K562 (cell line): ENCODE measurements around the gene LITAF. TPM values are rescaled to one million over a fixed set of nuclear protein-coding genes. Genes with fewer than 3 reads are reported as not detected.

Source experiments
- ZNF134 ChIP-seq: fragments of 250-450 bp; sonication (Bioruptor Pico); conservative IDR thresholded peaks from 2 replicates; pipeline ENCODE4 v1.4.0; 2020
- polyA plus RNA-seq, 8 experiments: library from polyadenylated mRNA; depleted of rRNA in 4 of 8; stranded (reverse) in 5 of 8; unstranded in 3 of 8; fragments of >200 nt; fragmentation: Nextera tagmentation in 2 of 8; fragmentation: Illumina TruSeq in 1 of 8; extraction: Ambion mirVana in 2 of 8; extraction: Trizol in 1 of 8; gene quantifications; 2 replicates each; pipeline versions ENCODE4 v1.2.1 to v1.2.3, GENCODE V29; 2011 to 2014; ENCODE audit warnings: inconsistent platforms in 1 of 8, missing spikeins in 1 of 8
- total RNA-seq, 7 experiments: library from RNA; depleted of rRNA in 6 of 7; stranded (reverse); fragments of >200 nt in 6 of 7; fragmentation: Illumina TruSeq in 2 of 7; extraction: Trizol in 2 of 7; gene quantifications; 2 replicates each; pipeline versions ENCODE4 v1.2.1 to v1.2.3, GENCODE V29; 2011 to 2021; ENCODE audit warnings: low replicate concordance in 1 of 7
- TF ChIP-seq, protein P1 (sequence below): fragments of 450-650 bp; IDR thresholded peaks from 2 replicates; pipeline ENCODE4 v1.6.1; 2016; ENCODE audit warnings: mild to moderate bottlenecking, moderate library complexity

LITAF gene
- total and polyA plus RNA-seq, 9 of the 15 experiments (the other 6 are each of a cell fraction or from before 2014, with no cell fraction given) = 4.1 to 17.8 (median 11.9) TPM

DNA sequence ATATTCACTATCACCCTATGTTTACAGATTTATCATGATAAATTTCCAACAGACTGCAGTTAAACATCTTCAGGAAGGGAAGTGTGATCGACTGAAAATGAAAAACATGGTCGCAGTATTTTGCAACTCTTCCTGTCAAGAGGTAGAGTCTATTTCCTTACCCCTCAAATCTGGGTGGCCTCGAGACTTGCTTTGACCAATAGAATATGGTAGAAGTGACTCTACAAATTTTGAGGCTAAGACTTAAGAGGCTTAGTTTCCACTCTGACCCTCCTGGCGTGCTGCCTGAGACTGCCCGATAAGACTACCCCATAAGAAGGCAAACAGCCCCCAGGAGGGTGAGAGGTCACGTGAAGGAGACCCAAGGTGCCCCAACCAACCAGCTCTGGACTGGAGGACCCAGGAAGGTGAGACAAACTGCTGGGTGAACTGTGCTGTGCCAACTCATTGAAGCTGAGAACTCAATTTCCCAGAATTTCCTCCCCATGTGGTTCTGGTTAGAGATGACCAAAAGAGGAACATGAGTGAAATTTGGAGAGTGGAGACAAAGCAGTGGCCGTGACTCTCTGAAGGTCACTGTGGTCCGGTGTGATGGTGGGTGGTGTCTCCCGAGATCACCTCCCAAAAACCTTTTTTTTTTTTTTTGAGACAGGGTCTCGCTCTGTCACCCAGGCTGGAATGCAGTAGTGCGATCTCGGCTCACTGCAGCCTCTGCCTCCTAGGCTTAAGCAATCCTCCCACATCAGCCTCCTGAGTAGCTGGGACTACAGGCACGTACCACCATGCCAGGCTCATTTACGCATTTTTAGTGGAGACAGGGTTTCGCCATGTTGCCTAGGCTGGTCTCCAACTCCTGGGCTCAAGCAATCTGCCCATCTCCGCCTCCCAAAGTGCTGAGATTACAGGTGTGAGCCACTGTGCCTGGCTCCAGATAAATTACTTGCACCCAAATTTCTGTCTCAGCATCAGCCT lies 38.2 kb upstream of the LITAF start (continued):
- TF ChIP-seq, protein P1, sequence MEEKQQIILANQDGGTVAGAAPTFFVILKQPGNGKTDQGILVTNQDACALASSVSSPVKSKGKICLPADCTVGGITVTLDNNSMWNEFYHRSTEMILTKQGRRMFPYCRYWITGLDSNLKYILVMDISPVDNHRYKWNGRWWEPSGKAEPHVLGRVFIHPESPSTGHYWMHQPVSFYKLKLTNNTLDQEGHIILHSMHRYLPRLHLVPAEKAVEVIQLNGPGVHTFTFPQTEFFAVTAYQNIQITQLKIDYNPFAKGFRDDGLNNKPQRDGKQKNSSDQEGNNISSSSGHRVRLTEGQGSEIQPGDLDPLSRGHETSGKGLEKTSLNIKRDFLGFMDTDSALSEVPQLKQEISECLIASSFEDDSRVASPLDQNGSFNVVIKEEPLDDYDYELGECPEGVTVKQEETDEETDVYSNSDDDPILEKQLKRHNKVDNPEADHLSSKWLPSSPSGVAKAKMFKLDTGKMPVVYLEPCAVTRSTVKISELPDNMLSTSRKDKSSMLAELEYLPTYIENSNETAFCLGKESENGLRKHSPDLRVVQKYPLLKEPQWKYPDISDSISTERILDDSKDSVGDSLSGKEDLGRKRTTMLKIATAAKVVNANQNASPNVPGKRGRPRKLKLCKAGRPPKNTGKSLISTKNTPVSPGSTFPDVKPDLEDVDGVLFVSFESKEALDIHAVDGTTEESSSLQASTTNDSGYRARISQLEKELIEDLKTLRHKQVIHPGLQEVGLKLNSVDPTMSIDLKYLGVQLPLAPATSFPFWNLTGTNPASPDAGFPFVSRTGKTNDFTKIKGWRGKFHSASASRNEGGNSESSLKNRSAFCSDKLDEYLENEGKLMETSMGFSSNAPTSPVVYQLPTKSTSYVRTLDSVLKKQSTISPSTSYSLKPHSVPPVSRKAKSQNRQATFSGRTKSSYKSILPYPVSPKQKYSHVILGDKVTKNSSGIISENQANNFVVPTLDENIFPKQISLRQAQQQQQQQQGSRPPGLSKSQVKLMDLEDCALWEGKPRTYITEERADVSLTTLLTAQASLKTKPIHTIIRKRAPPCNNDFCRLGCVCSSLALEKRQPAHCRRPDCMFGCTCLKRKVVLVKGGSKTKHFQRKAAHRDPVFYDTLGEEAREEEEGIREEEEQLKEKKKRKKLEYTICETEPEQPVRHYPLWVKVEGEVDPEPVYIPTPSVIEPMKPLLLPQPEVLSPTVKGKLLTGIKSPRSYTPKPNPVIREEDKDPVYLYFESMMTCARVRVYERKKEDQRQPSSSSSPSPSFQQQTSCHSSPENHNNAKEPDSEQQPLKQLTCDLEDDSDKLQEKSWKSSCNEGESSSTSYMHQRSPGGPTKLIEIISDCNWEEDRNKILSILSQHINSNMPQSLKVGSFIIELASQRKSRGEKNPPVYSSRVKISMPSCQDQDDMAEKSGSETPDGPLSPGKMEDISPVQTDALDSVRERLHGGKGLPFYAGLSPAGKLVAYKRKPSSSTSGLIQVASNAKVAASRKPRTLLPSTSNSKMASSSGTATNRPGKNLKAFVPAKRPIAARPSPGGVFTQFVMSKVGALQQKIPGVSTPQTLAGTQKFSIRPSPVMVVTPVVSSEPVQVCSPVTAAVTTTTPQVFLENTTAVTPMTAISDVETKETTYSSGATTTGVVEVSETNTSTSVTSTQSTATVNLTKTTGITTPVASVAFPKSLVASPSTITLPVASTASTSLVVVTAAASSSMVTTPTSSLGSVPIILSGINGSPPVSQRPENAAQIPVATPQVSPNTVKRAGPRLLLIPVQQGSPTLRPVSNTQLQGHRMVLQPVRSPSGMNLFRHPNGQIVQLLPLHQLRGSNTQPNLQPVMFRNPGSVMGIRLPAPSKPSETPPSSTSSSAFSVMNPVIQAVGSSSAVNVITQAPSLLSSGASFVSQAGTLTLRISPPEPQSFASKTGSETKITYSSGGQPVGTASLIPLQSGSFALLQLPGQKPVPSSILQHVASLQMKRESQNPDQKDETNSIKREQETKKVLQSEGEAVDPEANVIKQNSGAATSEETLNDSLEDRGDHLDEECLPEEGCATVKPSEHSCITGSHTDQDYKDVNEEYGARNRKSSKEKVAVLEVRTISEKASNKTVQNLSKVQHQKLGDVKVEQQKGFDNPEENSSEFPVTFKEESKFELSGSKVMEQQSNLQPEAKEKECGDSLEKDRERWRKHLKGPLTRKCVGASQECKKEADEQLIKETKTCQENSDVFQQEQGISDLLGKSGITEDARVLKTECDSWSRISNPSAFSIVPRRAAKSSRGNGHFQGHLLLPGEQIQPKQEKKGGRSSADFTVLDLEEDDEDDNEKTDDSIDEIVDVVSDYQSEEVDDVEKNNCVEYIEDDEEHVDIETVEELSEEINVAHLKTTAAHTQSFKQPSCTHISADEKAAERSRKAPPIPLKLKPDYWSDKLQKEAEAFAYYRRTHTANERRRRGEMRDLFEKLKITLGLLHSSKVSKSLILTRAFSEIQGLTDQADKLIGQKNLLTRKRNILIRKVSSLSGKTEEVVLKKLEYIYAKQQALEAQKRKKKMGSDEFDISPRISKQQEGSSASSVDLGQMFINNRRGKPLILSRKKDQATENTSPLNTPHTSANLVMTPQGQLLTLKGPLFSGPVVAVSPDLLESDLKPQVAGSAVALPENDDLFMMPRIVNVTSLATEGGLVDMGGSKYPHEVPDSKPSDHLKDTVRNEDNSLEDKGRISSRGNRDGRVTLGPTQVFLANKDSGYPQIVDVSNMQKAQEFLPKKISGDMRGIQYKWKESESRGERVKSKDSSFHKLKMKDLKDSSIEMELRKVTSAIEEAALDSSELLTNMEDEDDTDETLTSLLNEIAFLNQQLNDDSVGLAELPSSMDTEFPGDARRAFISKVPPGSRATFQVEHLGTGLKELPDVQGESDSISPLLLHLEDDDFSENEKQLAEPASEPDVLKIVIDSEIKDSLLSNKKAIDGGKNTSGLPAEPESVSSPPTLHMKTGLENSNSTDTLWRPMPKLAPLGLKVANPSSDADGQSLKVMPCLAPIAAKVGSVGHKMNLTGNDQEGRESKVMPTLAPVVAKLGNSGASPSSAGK = peak; percentile 47
- peak; percentile 84 for TF ChIP-seq ZNF134 (CRISPR knock-in tag)
